LNCAP (cell line): ENCODE data around the gene MDM4.

ENCODE experiments used
- TF ChIP-seq, protein P1 (sequence below): fragments of 450-650 bp; IDR thresholded peaks from 2 replicates; pipeline ENCODE4 v1.5.1; 2017; ENCODE audit warnings: mild to moderate bottlenecking

MDM4 gene

DNA sequence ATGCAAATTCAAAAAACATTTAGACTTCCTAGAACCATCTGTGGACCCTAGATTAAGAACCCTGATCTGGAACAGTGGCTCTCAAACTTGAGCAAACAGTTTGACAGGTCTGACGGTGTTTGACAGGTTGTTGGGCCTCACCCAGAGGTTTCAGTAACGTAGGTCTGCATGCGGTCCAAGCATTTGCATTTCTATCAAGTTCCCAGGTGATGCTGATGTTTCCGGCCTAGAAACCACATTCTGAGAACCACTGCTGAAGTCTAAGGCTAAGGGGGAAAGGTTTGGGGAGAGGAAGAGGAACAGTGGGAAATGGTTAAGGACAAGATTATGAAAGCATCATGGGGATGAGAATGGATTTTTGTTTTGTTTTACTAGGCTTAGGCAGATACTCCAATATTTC is 48.6 kb downstream of the MDM4 start:
- TF ChIP-seq, protein P1, sequence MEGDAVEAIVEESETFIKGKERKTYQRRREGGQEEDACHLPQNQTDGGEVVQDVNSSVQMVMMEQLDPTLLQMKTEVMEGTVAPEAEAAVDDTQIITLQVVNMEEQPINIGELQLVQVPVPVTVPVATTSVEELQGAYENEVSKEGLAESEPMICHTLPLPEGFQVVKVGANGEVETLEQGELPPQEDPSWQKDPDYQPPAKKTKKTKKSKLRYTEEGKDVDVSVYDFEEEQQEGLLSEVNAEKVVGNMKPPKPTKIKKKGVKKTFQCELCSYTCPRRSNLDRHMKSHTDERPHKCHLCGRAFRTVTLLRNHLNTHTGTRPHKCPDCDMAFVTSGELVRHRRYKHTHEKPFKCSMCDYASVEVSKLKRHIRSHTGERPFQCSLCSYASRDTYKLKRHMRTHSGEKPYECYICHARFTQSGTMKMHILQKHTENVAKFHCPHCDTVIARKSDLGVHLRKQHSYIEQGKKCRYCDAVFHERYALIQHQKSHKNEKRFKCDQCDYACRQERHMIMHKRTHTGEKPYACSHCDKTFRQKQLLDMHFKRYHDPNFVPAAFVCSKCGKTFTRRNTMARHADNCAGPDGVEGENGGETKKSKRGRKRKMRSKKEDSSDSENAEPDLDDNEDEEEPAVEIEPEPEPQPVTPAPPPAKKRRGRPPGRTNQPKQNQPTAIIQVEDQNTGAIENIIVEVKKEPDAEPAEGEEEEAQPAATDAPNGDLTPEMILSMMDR: no peak

DNA sequence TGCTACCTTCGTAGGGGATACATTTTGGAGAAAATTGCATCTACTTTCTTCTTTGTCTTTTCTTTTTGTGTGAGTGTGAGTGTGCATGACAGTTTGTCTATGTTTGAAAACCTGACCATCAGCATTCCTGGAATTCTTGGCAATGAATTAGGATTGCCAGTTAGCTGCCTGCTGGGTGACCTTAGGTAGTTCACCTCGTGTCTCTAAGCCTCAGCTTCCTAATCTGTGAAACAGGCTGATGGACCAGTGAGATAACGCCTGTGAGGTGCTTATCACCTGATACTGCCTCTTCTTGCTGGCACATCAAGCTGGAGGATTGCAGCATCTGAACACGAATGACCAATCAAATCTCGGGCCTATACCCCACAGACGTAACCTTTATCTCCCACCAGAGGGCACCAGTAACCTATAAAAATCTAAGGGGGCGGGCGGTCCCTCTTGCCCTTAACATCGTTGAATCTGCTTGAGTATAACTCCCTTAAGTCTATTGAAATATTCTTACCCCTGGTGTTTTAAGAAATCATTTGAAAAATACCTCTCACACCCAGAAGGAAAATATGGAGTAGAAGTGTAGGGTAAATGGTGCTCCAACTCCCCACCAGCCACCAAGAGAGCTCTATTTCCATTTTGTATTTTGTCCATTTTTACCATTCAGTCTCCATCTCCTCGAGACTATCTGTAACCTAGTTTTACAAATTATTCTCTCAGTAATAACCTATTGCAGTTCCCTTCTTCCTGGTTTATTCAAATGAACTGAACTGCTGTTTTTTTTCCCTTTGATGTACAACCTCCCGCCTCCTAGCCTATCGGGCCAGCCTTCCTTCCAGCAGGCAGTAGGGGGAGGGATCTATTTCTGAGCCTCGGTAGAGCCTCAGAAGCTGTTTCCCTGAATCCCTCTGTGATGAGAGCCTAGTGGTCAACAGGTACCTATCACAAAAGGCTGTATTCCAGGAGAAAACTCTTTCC is 49.7 kb downstream of the MDM4 start:
- TF ChIP-seq, protein P1: peak; percentile 84

DNA sequence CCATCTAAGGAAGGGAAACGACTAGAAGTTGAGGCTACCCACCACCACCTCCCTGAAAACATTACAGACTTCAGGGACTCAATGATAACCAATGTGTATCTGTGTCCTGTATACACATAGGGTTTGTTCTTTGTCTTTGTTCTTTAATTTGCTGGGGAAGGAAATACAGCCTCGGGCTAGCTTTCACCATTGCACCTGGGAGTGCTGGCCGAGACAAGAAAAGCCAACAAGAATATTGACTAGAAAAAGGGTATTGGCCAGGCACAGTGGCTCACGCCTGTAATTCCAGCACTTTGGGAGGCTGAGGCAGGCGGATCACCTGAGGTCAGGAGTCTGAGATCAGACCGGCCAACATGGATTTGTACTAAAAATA is 50.4 kb downstream of the MDM4 start:
- TF ChIP-seq, protein P1: no peak

DNA sequence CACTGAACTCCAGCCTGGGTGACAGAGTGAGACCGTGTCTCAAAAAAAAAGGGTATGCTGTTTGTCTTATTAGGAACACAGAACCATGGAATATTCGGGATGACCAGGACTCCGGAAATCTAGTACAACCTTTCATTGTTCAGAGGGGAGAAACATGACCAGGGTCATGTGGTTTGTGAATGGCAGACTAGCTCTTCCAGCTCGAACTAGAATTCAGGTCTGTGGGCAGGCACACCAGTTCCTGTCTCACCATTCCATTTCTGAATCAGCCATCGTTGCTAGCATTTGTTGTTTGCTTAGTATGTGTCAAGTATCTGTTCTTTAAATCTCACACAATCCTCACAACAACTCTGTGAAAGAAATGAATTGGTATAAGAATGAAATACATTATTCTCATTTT is 50.9 kb downstream of the MDM4 start:
- TF ChIP-seq, protein P1: no peak

DNA sequence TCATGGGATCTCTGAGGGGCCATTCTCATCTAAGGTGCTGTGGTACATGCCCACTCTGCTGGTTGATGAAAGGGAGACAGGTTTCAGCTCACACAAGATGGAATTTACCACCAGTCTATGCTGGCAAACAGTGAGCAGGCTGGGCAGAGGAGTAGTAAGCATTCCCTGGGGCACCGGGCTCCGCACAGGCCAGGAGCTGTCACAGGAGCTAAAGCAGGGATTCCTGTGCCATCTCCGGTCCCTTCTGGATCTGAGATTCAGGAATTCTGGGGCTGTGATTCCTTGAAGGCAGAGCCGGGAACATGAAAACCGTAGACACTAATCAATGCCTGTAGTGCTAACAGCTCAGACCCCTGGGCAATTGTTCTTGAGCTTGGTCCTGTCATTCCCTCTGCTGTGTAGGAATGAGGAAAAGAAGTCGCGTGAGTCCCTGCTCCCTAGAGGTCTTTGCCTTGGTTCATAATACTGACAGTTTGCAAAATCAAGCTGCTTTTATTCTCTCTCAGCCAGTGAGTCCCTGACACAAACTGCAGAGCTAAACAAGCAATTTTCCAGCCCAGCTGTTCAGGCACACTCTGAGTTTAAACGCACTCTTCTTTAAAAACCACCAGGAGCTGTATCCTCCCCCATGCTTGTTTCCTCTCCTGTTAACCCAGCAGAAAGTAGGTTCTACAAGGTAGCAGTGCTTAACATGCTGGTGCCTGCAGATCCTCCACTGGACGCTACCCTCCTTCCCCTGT is 52.5 kb downstream of the MDM4 start:
- TF ChIP-seq, protein P1: no peak

DNA sequence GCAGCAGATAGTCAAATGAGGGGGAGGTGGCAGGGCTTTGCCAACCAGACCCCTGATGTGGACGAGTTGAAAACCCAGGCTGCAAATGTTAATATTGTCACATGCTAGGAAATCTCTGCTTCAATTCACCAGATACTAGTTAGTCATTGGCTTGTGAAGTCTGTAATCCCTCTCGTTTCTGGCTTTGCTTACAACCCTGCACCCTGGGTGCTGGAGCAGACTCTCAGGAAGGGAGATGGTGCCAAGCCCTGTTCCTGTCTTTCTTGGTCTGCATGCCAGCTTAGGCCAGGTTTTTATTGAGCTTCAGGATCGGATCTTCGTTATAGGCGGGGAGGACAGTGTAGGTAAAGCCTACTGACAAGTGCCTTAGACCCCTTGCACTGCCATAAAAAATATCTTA is 53.3 kb downstream of the MDM4 start:
- TF ChIP-seq, protein P1: no peak

DNA sequence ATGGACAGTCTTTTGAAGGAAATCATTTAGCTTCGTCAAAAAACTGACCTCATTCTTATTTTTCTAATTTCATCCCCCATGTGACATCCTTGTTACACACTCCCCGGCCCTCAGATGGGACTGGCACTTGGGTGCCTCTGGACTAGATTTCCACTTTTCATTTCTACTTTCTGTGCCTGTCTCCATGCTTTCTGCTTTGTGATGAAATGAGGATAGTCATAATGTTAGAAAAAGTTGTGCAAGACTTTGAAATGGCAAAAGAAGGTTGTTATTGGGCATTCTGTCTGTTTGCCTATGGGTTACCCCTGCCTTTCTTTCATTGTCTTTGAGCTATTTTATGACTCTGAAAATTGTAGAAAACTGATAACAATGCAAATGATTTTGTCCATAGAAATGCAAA is 54.9 kb downstream of the MDM4 start:
- TF ChIP-seq, protein P1: no peak
